Pancreas (tissue), 10 donors: Measurements from ENCODE around the gene MYO1A. TPM values are rescaled to one million over a fixed set of nuclear protein-coding genes. Genes with fewer than 3 reads are reported as not detected.
"Not testable (repeated sequence)": the region's sequence is repeated elsewhere in the genome, so short reads cannot be mapped to it uniquely, and the experiment has no call there.

Experiments used
- ATAC-seq, 4 donors: fragments of 200-7000 bp; cut with Tn5 transposase; one replicate each; pipeline versions ENCODE4 v1.8.0 to v1.9.1; 2020; ENCODE audit warnings: mild to moderate bottlenecking in 4 of 4, moderate library complexity in 4 of 4
- DNase-seq, 6 donors: peaks; one replicate each; pipeline ENCODE4 v3.0.0-alpha.2; 2020
- FAIRE-seq: peaks from 2 replicates; lab custom pipeline; 2012; peaks lifted over from hg19 to GRCh38; lab: Jason Lieb, UNC
- H3K27ac ChIP-seq, 4 donors: fragments of 200-600 bp; sonication (generic); 1 replicate in 3 of 4; 2 replicates in 1 of 4; pipeline versions ENCODE4 v1.5.0 to v1.8.0; 2020
- H3K27me3 ChIP-seq, 4 donors: fragments of 200-600 bp; one replicate each; pipeline ENCODE4 v1.8.0; 2021
- H3K36me3 ChIP-seq, 3 donors: fragments of 200-600 bp; sonication (generic) in 1 of 3; one replicate each; pipeline versions ENCODE4 v1.5.0 to v1.8.0; 2020 to 2021
- H3K4me1 ChIP-seq, 3 donors: fragments of 200-600 bp; one replicate each; pipeline ENCODE4 v1.8.0; 2021
- H3K4me3 ChIP-seq, 4 donors: fragments of 200-600 bp; sonication (generic) in 2 of 4; one replicate each; pipeline versions ENCODE4 v1.5.0 to v1.8.0; 2020 to 2021
- H3K9me3 ChIP-seq, 4 donors: fragments of 200-600 bp; one replicate each; pipeline ENCODE4 v1.8.0; 2021
- WGBS, 2 donors: extraction: QIAGEN DNeasy Blood & Tissue Kit; methylation state at CpG; one replicate each; pipeline ENCODE4 v1.1.7; 2013; 5-methylcytosine and 5-hydroxymethylcytosine counted together
- intact Hi-C, 3 donors: fragments of 100-400 bp; cut with DNase I; formaldehyde crosslinking; loops; one replicate each; pipeline versions ENCODE4 v1.11.1 to v1.14.2; 2022
- polyA plus RNA-seq, 2 donors: library from polyadenylated mRNA; stranded (reverse); fragments of 200-250 nt; gene quantifications; one replicate each; pipeline ENCODE4 v1.2.3, GENCODE V29; 2013
- total RNA-seq, 6 donors: library from RNA; stranded (reverse); fragmentation: NEBNext Ultra II Directional in 4 of 6; extraction: Animal tissue kit (Norgen Biotek cat#: 25700) in 4 of 6; gene quantifications; one replicate each; pipeline versions ENCODE4 v1.2.1 to v1.2.4, GENCODE V29; 2021 to 2023
- TF ChIP-seq, protein P1 (sequence below), 4 donors: fragments of 200-600 bp; sonication (generic) in 3 of 4; IDR thresholded peaks; one replicate each; pipeline versions ENCODE4 v1.5.0 to v1.8.0; 2021; ENCODE audit warnings: antibody characterized with exemption in 4 of 4
- donor health status: healthy with polysubstance abuse.
- donor health status: DM: no; HTN: no; CAD: no; lungs with moderate emphysema.
- donor health status: DM: no; HTN: no; CAD: no.
- donor health status: control.
- donor health status: control.
- donor health status: Bipolar disorder and iron deficiency.
- donor health status: DM: yes; HTN: yes; CAD: no.
- donor health status: DM: no; HTN: no; CAD: no.
- donor health status: DM: no; HTN: no; CAD: no.
- donor health status: DM: yes; HTN: yes; CAD: no.

MYO1A gene
- total and polyA plus RNA-seq, 8 donors: 0.15 to 0.65 (median 0.47) TPM; not detected in 1

DNA sequence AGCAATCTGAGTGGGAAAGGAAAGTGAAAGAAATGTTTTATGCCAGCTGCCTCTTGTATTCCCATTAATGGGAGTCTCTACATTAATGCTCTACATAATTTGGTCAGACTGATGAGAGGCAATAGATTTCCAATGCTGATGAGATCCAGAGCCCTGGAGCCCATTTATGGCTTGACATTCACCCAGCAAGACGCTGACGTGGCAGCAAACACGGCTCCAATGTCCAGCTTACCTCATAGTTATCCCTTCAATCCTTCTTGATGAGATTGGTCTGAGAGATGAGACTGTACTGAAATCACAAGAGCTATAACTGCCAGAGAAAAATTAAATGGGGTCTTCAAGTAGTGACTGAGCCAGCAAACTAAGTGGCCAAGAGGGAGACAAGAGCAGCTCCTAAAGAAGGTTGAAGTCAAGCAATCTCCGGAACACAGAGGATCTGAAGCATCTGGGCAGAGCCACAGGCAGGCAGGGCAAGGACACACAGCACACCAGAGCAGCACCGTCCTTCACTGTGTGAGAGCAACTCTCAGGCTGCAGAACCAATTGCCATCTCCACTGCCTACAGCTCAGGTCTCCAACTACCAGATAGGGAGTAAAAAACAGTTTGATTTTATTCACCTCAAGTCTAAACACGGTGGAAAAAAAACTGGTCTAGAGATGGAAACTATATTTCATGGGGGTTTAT, 7.3 kb upstream of the MYO1A start:
- intact Hi-C loops: no loop called here
- TF ChIP-seq, protein P1, sequence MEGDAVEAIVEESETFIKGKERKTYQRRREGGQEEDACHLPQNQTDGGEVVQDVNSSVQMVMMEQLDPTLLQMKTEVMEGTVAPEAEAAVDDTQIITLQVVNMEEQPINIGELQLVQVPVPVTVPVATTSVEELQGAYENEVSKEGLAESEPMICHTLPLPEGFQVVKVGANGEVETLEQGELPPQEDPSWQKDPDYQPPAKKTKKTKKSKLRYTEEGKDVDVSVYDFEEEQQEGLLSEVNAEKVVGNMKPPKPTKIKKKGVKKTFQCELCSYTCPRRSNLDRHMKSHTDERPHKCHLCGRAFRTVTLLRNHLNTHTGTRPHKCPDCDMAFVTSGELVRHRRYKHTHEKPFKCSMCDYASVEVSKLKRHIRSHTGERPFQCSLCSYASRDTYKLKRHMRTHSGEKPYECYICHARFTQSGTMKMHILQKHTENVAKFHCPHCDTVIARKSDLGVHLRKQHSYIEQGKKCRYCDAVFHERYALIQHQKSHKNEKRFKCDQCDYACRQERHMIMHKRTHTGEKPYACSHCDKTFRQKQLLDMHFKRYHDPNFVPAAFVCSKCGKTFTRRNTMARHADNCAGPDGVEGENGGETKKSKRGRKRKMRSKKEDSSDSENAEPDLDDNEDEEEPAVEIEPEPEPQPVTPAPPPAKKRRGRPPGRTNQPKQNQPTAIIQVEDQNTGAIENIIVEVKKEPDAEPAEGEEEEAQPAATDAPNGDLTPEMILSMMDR (IDR thresholded peaks at IDR 0.05): no peak
- DNase-seq: no peak
- H3K4me3 ChIP-seq: no peak overlapping the region
- peaks cover 0 to 5% (median 3%) of the 10 kb centered on the region in 3 donors for H3K36me3 ChIP-seq
- no peaks in the 10 kb centered on the region for H3K27me3 ChIP-seq
- no peaks in the 10 kb centered on the region for H3K4me1 ChIP-seq
- no peaks in the 10 kb centered on the region for H3K9me3 ChIP-seq
- 91 to 94% methylated on average over 6 of the region's 6 CpGs for WGBS, 2 donors
- H3K27ac ChIP-seq: no peak overlapping the region
- no peak for FAIRE-seq
- no peak for ATAC-seq

DNA sequence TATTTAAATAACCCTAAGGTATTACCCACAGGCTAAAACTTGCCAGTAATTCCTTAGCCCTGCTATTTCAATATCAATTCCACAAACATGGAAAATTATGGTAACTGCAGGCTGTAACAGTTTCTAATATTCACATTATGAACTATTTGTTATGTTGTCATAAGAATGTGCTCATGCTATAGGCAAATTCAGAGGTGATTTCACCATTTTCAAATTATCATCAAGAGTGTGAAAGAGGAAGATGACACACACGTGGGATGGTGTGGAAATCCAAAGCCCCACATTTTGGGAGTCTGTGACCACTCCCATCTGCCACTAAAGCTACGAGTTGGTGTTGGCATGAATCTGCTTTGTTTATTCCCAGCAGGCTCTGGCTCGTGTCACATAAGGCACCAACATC, 5.9 kb upstream of the MYO1A start:
- intact Hi-C loops: no loop called here
- no peak for DNase-seq
- Histone ChIP-seq H3K4me3 (no peak overlapping the region), H3K36me3 (peaks cover 0 to 5% (median 3%) of the 10 kb centered on the region in 3 donors), H3K27me3 (no peaks in the 10 kb centered on the region), H3K9me3 (no peaks in the 10 kb centered on the region), H3K27ac (no peak overlapping the region), H3K4me1 (no peaks in the 10 kb centered on the region)
- ATAC-seq: no peak
- TF ChIP-seq, protein P1 (IDR thresholded peaks at IDR 0.05): no peak
- no peak for FAIRE-seq
- 45 to 46% methylated on average over 3 of the region's 3 CpGs for WGBS, 2 donors

DNA sequence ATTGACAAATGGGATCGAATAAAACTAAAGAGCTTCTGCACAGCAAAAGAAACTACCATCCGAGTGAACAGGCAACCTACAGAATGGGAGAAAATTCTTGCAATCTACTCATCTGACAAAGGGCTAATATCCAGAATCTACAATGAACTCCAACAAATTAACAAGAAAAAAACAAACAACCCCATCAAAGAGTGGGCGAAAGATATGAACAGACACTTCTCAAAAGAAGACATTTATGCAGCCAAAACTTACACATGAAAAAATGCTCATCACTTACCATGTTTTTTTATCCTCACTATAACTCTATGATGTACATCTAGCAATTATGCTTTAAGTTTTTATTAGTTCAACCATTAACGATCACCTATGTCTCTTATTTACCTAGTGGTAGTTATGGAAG, 4.0 kb upstream of the MYO1A start:
- H3K27me3 ChIP-seq, DNase-seq, FAIRE-seq, H3K27ac ChIP-seq, intact Hi-C loops, H3K36me3 ChIP-seq, ATAC-seq, H3K4me1 ChIP-seq, H3K4me3 ChIP-seq, H3K9me3 ChIP-seq: not testable (repeated sequence)
- 89 to 93% methylated on average over 4 of the region's 4 CpGs for WGBS, 2 donors

DNA sequence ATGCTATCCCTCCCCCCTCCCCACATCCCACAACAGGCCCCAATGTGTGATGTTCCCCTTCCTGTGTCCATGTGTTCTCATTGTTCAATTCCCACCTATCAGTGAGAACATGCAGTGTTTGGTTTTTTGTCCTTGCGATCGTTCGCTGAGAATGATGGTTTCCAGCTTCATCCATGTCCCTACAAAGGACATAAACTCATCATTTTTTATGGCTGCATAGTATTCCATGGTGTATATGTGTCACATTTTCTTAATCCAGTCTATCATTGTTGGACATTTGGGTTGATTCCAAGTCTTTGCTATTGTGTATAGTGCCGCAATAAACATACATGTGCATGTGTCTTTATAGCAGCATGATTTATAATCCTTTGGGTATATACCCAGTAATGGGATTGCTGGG, 3.2 kb upstream of the MYO1A start:
- H3K4me3 ChIP-seq, H3K9me3 ChIP-seq, H3K27ac ChIP-seq, ATAC-seq, H3K27me3 ChIP-seq, FAIRE-seq, intact Hi-C loops, H3K36me3 ChIP-seq, DNase-seq, H3K4me1 ChIP-seq: not testable (repeated sequence)
- 96 to 98% methylated on average over 4 of the region's 4 CpGs for WGBS, 2 donors

DNA sequence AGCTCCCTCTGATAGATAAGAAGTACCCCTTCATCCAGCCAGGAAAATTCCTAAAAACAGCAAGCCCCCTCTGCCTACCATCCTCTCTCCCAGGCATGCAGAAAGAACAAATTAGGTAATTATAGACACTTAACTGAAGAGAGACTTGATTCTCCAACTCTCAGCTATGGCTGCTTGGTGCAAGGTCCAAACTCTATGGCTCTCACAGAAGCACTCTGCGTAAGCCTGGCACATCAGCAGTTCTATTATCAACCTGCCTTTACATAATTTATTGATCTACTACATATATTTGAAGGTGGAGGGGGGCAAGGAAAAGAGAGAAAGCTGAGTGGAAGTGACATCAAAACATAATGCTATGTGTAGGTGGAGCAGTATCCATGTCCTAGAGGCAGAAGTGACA, 1.1 kb upstream of the MYO1A start:
- no peak for DNase-seq
- H3K9me3 ChIP-seq: no peaks in the 10 kb centered on the region
- ATAC-seq: no peak
- no peaks in the 10 kb centered on the region for H3K36me3 ChIP-seq
- no peak overlapping the region for H3K27ac ChIP-seq
- no peak overlapping the region for H3K4me3 ChIP-seq
- no peaks in the 10 kb centered on the region for H3K4me1 ChIP-seq
- TF ChIP-seq, protein P1 (IDR thresholded peaks at IDR 0.05): no peak
- no peaks in the 10 kb centered on the region for H3K27me3 ChIP-seq
- 80 to 87% methylated on average over 1 of the region's 1 CpG for WGBS, 2 donors
- FAIRE-seq: no peak
- intact Hi-C loops: no loop called here

DNA sequence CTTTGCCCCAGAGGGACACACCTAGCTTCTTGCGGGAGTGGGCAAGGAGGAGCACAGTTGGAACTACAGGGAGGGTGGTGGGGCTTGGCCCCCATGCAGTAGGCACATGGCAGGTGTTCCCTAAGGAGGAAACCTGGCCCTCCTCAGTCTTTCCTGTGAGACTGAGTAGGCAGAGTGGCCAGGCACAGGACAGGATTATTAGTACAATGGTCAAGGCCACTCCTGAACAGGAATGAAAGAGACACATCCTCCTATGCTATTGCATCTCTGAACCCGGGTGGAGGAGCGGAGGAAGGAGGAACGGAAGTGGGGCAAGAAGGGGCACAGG, 846 bp downstream of the MYO1A start:
- WGBS, 2 donors: 59 to 79% methylated on average over 4 of the region's 4 CpGs
- intact Hi-C loops: no loop called here
- Histone ChIP-seq H3K27me3 (no peaks in the 10 kb centered on the region), H3K4me3 (no peak overlapping the region), H3K36me3 (no peaks in the 10 kb centered on the region), H3K4me1 (no peaks in the 10 kb centered on the region), H3K27ac (no peak overlapping the region), H3K9me3 (no peaks in the 10 kb centered on the region)
- no peak for DNase-seq
- TF ChIP-seq, protein P1 (IDR thresholded peaks at IDR 0.05): no peak
- no peak for ATAC-seq
- FAIRE-seq: no peak
